Spinal cord (tissue), 10 donors: ENCODE results near the gene TRAPPC1. TPM values are rescaled to one million over a fixed set of nuclear protein-coding genes. Genes with fewer than 3 reads are reported as not detected.
"Not testable (repeated sequence)": the region's sequence is repeated elsewhere in the genome, so short reads cannot be mapped to it uniquely, and the experiment has no call there.

ENCODE experiments used
- DNase-seq, 6 donors: peaks; one replicate each; pipeline versions ENCODE4 v3.0.0 to v3.0.0-alpha.2; 2013 to 2015; ENCODE audit warnings: low spot score in 6 of 6, low read depth in 4 of 6
- H3K27ac ChIP-seq: one replicate; pipeline ENCODE4 v1.5.1; 2013; ENCODE audit warnings: low read depth, low read length, control low read depth
- H3K27me3 ChIP-seq: one replicate; pipeline ENCODE4 v1.6.1; 2013; ENCODE audit warnings: low read length; ENCODE audit not compliant: control insufficient read depth, insufficient read depth
- H3K36me3 ChIP-seq: one replicate; pipeline ENCODE4 v1.6.1; 2013; ENCODE audit warnings: low read length; ENCODE audit not compliant: control insufficient read depth, insufficient read depth
- H3K4me1 ChIP-seq: one replicate; pipeline ENCODE4 v1.6.1; 2013; ENCODE audit warnings: low read length; ENCODE audit not compliant: control insufficient read depth, insufficient read depth
- H3K4me3 ChIP-seq: one replicate; pipeline ENCODE4 v1.5.1; 2013; ENCODE audit warnings: low read depth, low read length, control low read depth
- H3K9me3 ChIP-seq: one replicate; pipeline ENCODE4 v1.6.1; 2013; ENCODE audit warnings: low read length; ENCODE audit not compliant: control insufficient read depth, insufficient read depth
- WGBS: methylation state at CpG from one replicate; pipeline ENCODE4 v1.1.5; 2013; ENCODE audit warnings: missing lambda C conversion rate; ENCODE audit not compliant: insufficient coverage; 5-methylcytosine and 5-hydroxymethylcytosine counted together
- polyA plus RNA-seq, 2 donors: library from polyadenylated mRNA; unstranded; fragments of 120-200 nt; gene quantifications; one replicate each; pipeline ENCODE4 v1.2.1, GENCODE V29; 2013; ENCODE audit not compliant: insufficient read length in 2 of 2
- total RNA-seq, 2 donors: library from RNA; depleted of rRNA in 1 of 2; stranded (reverse); fragments of 120-200 nt in 1 of 2; fragments of >200 nt in 1 of 2; gene quantifications; one replicate each; pipeline versions ENCODE4 v1.2.3 to v1.2.4, GENCODE V29; 2013 to 2014
- donor health status: healthy.

Gene TRAPPC1
- total and polyA plus RNA-seq, 4 donors, result 21.5 to 177 (median 101) TPM

GRCh38 chr17:7961421-7961820 is 29.7 kb upstream of the TRAPPC1 start:
- Histone ChIP-seq H3K27me3 (no peaks in the 10 kb centered on the region), H3K27ac (no peak overlapping the region), H3K4me3 (no peak overlapping the region), H3K36me3 (no peaks in the 10 kb centered on the region), H3K4me1 (no peaks in the 10 kb centered on the region), H3K9me3 (no peaks in the 10 kb centered on the region)
- WGBS, result no CpG with 5 or more reads among the region's 2 CpGs
- DNase-seq, result no peak

DNA sequence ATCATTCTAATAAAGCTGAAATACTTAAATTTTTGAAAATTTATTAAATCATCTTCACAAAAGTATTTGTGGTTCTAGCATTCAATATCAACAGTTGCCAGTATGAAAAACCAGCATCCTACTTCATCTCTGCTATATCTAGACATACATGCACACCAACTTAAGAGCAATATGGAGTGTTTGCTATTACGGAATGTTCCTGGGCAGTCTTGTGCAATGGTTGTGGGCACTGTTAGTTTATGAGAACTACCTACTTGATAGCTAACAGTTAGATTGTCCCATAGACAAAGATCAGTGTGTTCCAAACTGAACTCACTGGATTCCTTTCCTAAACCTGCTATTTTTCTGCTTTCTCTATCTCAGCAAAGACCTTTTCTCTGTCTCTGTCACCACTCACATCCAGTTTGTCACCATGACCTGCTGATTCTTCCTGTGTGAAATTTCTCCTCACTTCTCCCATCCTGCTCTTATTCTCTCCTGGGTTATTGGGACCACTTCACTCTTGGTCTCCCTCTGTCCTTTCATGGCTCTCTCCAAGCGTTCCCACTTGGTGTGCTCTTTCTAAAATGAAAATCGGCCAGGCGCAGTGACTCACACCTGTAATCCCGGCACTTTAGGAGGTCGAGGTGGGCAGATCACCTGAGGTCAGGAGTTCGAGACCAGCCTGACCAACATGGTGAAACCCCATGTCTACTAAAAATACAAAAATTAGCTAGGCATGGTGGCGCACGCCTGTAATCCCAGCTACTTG is 27.9 kb upstream of the TRAPPC1 start:
- no peaks in the 10 kb centered on the region for H3K4me1 ChIP-seq
- no peak for DNase-seq
- no peaks in the 10 kb centered on the region for H3K9me3 ChIP-seq
- no peak overlapping the region for H3K27ac ChIP-seq
- no peaks in the 10 kb centered on the region for H3K36me3 ChIP-seq
- H3K27me3 ChIP-seq, result no peaks in the 10 kb centered on the region
- 93% methylated on average over 4 of the region's 9 CpGs for WGBS
- H3K4me3 ChIP-seq, result no peak overlapping the region

DNA sequence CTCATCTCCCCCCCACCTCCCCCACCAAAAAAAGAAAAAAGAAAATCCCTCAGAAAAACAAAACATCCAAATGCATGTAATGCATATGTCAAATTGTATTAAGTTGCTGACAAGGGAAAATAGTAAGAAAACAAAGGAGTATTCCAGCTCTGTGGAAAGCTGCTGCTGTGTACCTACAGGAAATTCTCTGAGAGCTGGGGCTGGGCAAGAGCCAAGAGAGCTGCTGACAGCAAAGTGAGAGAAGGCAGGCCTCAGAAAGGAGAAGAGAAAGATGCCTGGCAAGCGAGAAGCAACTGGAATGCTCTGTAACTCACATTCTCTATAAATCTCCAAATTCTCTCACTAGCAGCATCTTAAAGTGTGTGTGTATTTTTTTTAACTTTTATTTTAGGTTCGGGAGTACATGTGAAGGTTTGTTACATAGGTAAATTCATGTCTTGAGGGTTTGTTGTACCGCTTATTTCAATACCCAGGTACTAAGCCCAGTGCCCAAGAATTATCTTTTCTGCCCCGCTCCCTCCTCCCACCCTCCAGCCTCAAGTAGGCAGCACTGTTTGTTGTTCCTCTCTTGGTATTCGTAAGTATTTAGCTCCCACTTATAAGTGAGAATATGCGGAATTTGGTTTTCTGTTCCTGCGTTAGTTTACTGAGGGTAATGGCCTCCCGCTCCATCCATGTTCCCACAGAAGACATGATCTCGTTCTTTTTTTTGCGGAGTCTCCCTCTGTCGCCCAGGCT is 24.7 kb upstream of the TRAPPC1 start:
- 80% methylated on average over 3 of the region's 11 CpGs for WGBS
- DNase-seq, result peak in 1 of 6 donors; percentile 40
- H3K4me3 ChIP-seq, result no peak overlapping the region
- H3K4me1 ChIP-seq, result no peaks in the 10 kb centered on the region
- H3K27ac ChIP-seq, result no peak overlapping the region
- H3K27me3 ChIP-seq, result no peaks in the 10 kb centered on the region
- no peaks in the 10 kb centered on the region for H3K36me3 ChIP-seq
- no peaks in the 10 kb centered on the region for H3K9me3 ChIP-seq

DNA sequence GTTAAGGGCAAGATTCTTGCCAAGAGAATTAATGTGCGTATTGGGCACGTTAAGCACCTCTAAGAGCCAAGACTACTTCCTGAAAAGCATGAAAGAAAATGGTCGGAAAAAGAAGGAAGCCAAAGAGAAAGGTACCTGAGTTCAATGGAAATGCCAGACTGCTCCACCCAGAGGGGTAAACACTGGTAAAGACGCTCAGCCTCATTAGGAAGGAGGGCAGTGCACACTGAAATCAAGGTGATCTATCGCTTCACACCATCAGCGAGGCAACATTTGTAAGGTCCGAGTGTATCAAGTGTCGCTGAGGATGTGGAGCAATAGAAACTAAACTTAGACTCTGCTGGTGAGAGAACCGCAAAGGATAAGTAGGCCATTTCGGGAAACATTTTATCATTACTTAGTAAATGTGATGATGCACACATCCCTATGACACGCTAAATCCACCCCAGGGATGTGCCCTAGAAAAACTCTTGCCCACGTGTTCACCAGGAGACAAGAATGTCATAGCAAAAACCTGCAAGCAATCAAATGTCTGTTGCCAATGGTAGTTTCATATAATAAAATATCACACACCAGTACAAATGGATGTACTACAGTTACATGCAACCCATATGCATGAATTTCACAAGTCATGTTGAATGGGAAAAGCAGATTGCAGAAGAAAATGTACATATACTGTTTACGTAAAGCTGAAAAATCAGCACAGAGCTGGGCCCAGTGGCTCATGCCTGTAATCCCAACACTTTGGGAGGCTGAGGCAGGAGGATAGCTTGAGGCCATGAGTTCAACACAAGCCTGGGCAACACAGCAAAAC is 23.9 kb upstream of the TRAPPC1 start:
- peak in 2 of 6 donors; percentile 9 to 42 for DNase-seq
- no peaks in the 10 kb centered on the region for H3K27me3 ChIP-seq
- H3K27ac ChIP-seq, result no peak overlapping the region
- H3K4me3 ChIP-seq, result no peak overlapping the region
- WGBS, result 39% methylated on average over 5 of the region's 13 CpGs
- no peaks in the 10 kb centered on the region for H3K9me3 ChIP-seq
- H3K4me1 ChIP-seq, result no peaks in the 10 kb centered on the region
- H3K36me3 ChIP-seq, result no peaks in the 10 kb centered on the region

DNA sequence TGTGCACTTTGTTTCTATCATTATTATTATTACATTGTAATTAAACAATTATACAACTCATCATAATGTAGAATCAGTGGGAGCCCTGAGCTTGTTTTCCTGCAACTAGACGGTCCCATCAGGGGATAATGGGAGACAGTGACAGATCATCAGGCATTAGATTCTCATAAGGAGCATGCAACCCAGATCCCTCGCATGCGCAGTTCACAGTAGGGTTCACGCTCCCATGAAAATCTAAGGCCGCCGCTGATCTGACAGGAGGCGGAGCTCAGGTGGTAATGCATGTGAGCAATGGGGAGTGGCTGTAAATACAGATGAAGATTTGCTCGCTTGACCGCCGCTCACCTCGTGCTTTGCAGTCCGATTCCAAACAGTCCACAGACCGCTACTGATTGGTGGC is 21.5 kb upstream of the TRAPPC1 start:
- not testable (repeated sequence) for DNase-seq, H3K27ac ChIP-seq, H3K27me3 ChIP-seq, H3K4me1 ChIP-seq, H3K9me3 ChIP-seq, H3K4me3 ChIP-seq
- peaks cover 12% of the 10 kb centered on the region for H3K36me3 ChIP-seq
- WGBS, result 81% methylated on average over 13 of the region's 13 CpGs

DNA sequence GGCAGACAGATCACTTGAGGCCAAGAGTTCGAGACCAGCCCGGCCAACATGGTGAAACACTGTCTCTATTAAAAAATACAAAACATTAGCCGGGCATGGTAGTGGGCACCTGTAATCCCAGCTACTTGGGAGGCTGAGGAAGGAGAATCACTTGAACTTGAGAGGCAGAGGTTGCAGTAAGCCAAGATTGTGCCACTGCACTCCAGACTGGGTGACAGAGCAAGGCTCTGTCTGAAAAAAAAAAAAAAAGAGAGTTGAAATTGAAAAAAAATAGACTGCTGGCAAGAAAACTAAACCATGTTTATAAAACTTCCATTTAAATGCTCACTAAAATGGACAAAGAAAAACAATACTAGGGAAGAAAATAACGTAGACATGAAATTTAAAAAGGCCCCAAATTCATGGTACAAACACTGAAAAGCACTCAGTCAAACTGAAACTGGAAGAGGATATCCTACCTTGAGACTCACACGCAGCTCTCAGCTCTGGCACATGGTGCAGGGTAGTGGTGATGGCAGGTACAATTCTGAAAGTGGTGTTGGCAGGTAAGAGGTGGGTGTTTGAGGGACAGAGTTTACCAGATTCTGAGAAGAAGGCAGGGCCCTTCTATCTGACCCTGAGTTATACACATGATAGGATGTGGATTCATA is 19.5 kb upstream of the TRAPPC1 start:
- 90% methylated on average over 2 of the region's 5 CpGs for WGBS
- H3K4me1 ChIP-seq, result no peaks in the 10 kb centered on the region
- H3K27ac ChIP-seq, result no peak overlapping the region
- peaks cover 31% of the 10 kb centered on the region for H3K36me3 ChIP-seq
- H3K27me3 ChIP-seq, result no peaks in the 10 kb centered on the region
- no peak overlapping the region for H3K4me3 ChIP-seq
- no peak for DNase-seq
- no peaks in the 10 kb centered on the region for H3K9me3 ChIP-seq

- no peak overlapping the region for H3K27ac ChIP-seq
- no peak overlapping the region for H3K4me3 ChIP-seq
- H3K9me3 ChIP-seq, result no peaks in the 10 kb centered on the region
- DNase-seq, result no peak
- no peaks in the 10 kb centered on the region for H3K4me1 ChIP-seq
- H3K27me3 ChIP-seq, result no peaks in the 10 kb centered on the region
- peaks cover 37% of the 10 kb centered on the region for H3K36me3 ChIP-seq
- WGBS, result no CpG with 5 or more reads among the region's 3 CpGs
Measured at GRCh38 chr17:7950578-7950977, 18.8 kb upstream of the TRAPPC1 start.

- H3K36me3 ChIP-seq, result peaks cover 65% of the 10 kb centered on the region
- no peaks in the 10 kb centered on the region for H3K27me3 ChIP-seq
- H3K4me1 ChIP-seq, result no peaks in the 10 kb centered on the region
- H3K4me3 ChIP-seq, result no peak overlapping the region
- H3K27ac ChIP-seq, result no peak overlapping the region
- 92% methylated on average over 4 of the region's 5 CpGs for WGBS
- DNase-seq, result no peak
- no peaks in the 10 kb centered on the region for H3K9me3 ChIP-seq
Measured at GRCh38 chr17:7947651-7948050, 15.9 kb upstream of the TRAPPC1 start.

DNA sequence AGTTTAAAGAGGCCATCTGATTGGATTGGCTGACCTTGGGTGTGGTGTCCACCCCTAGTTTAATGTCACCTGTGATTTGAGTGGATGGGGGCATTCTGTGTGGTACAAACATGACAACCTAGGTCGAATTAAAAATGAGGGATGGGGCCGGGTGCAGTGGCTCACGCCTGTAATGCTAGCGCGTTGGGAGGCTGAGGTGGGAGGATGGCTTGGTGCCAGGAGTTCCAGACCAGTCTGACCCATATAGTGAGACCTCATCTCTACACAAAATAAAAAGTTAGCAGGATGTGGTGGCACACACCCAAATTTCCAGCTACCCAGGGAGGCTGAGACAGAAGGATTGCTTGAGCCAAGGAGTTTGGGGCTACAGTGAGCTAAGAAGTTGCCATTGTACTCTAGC is 14.7 kb upstream of the TRAPPC1 start:
- Histone ChIP-seq H3K4me3 (no peak overlapping the region), H3K4me1 (no peaks in the 10 kb centered on the region)
- WGBS, result no CpG with 5 or more reads among the region's 5 CpGs

More for the DNA sequence above, 14.7 kb upstream of the TRAPPC1 start:
- DNase-seq, result no peak
- Histone ChIP-seq H3K9me3 (no peaks in the 10 kb centered on the region), H3K36me3 (peaks cover 77% of the 10 kb centered on the region), H3K27me3 (no peaks in the 10 kb centered on the region), H3K27ac (no peak overlapping the region)
